ENCODE measurements around the gene BCAR3.
"Not testable (repeated sequence)": the region's sequence is repeated elsewhere in the genome, so short reads cannot be mapped to it uniquely, and the experiment has no call there.

Gene BCAR3

GRCh38 chr1:93597709-93598108 lies 83.9 kb downstream of the BCAR3 start:
- no peaks in the 10 kb centered on the region for H3K27me3 ChIP-seq (ENCODE audit: control insufficient read depth in 5 of 5, insufficient read depth in 4 of 5, low read length in 5 of 5)
- peak overlapping the region; percentile 74 for H3K27ac ChIP-seq (ENCODE audit: low read depth, low read length)
- H3K4me3 ChIP-seq (ENCODE audit: low read depth in 1 of 5, low read length in 5 of 5) = peak overlapping the region in 1 of 5 donors; percentile 17
- H3K4me1 ChIP-seq (ENCODE audit: control insufficient read depth in 5 of 5, insufficient read depth in 5 of 5, low read length in 5 of 5) = peaks cover 4 to 73% (median 68%) of the 10 kb centered on the region in 5 donors
- peak overlapping the region in 1 of 5 donors; percentile 31 for H3K9ac ChIP-seq (ENCODE audit: low read length in 5 of 5)
- no peaks in the 10 kb centered on the region for H3K9me3 ChIP-seq (ENCODE audit: control insufficient read depth in 5 of 5, low read length in 5 of 5)
- no peaks in the 10 kb centered on the region for H3K36me3 ChIP-seq (ENCODE audit: control insufficient read depth in 5 of 5, insufficient read depth in 5 of 5, low read length in 5 of 5)

GRCh38 chr1:93596329-93597089 lies 85.1 kb downstream of the BCAR3 start:
- H3K27me3 ChIP-seq (ENCODE audit: control insufficient read depth in 5 of 5, insufficient read depth in 4 of 5, low read length in 5 of 5) = no peaks in the 10 kb centered on the region
- no peak overlapping the region for H3K9ac ChIP-seq (ENCODE audit: low read length in 5 of 5)
- H3K36me3 ChIP-seq (ENCODE audit: control insufficient read depth in 5 of 5, insufficient read depth in 5 of 5, low read length in 5 of 5) = peaks cover 0 to 10% (median 7%) of the 10 kb centered on the region in 5 donors
- peaks cover 8 to 85% (median 75%) of the 10 kb centered on the region in 5 donors for H3K4me1 ChIP-seq (ENCODE audit: control insufficient read depth in 5 of 5, insufficient read depth in 5 of 5, low read length in 5 of 5)
- peak overlapping the region; percentile 74 for H3K27ac ChIP-seq (ENCODE audit: low read depth, low read length)
- no peaks in the 10 kb centered on the region for H3K9me3 ChIP-seq (ENCODE audit: control insufficient read depth in 5 of 5, low read length in 5 of 5)
- no peak overlapping the region for H3K4me3 ChIP-seq (ENCODE audit: low read depth in 1 of 5, low read length in 5 of 5)

- Histone ChIP-seq H3K4me1 (ENCODE audit: control insufficient read depth in 5 of 5, insufficient read depth in 5 of 5, low read length in 5 of 5) (peaks cover 8 to 84% (median 72%) of the 10 kb centered on the region in 5 donors), H3K27ac (ENCODE audit: low read depth, low read length) (peak overlapping the region; percentile 74), H3K4me3 (ENCODE audit: low read depth in 1 of 5, low read length in 5 of 5) (no peak overlapping the region)
These were observed 85.9 kb downstream of the BCAR3 start for GRCh38 chr1:93595743-93596142.

GRCh38 chr1:93595266-93595665 lies 86.4 kb downstream of the BCAR3 start:
- Histone ChIP-seq H3K4me3 (ENCODE audit: low read depth in 1 of 5, low read length in 5 of 5) (no peak overlapping the region), H3K9me3 (ENCODE audit: control insufficient read depth in 5 of 5, low read length in 5 of 5) (no peaks in the 10 kb centered on the region), H3K36me3 (ENCODE audit: control insufficient read depth in 5 of 5, insufficient read depth in 5 of 5, low read length in 5 of 5) (peaks cover 2 to 16% (median 12%) of the 10 kb centered on the region in 5 donors), H3K9ac (ENCODE audit: low read length in 5 of 5) (peak overlapping the region in 1 of 5 donors; percentile 11), H3K27me3 (ENCODE audit: control insufficient read depth in 5 of 5, insufficient read depth in 4 of 5, low read length in 5 of 5) (no peaks in the 10 kb centered on the region), H3K27ac (ENCODE audit: low read depth, low read length) (peak overlapping the region; percentile 74), H3K4me1 (ENCODE audit: control insufficient read depth in 5 of 5, insufficient read depth in 5 of 5, low read length in 5 of 5) (peaks cover 8 to 79% (median 69%) of the 10 kb centered on the region in 5 donors)

More at GRCh38 chr1:93595743-93596142, 85.9 kb downstream of the BCAR3 start:
- Histone ChIP-seq H3K27me3 (ENCODE audit: control insufficient read depth in 5 of 5, insufficient read depth in 4 of 5, low read length in 5 of 5) (no peaks in the 10 kb centered on the region), H3K9ac (ENCODE audit: low read length in 5 of 5) (peak overlapping the region in 1 of 5 donors; percentile 4), H3K9me3 (ENCODE audit: control insufficient read depth in 5 of 5, low read length in 5 of 5) (no peaks in the 10 kb centered on the region), H3K36me3 (ENCODE audit: control insufficient read depth in 5 of 5, insufficient read depth in 5 of 5, low read length in 5 of 5) (peaks cover under 1 to 11% (median 8%) of the 10 kb centered on the region in 5 donors)

GRCh38 chr1:93594603-93594880 lies 87.1 kb downstream of the BCAR3 start:
- Histone ChIP-seq H3K9me3 (ENCODE audit: control insufficient read depth in 5 of 5, low read length in 5 of 5) (no peaks in the 10 kb centered on the region), H3K27ac (ENCODE audit: low read depth, low read length) (peak overlapping the region; percentile 74)

GRCh38 chr1:93593854-93594602 lies 87.6 kb downstream of the BCAR3 start:
- Histone ChIP-seq H3K4me3 (ENCODE audit: low read depth in 1 of 5, low read length in 5 of 5) (no peak overlapping the region), H3K36me3 (ENCODE audit: control insufficient read depth in 5 of 5, insufficient read depth in 5 of 5, low read length in 5 of 5) (peaks cover 6 to 28% (median 23%) of the 10 kb centered on the region in 5 donors), H3K9me3 (ENCODE audit: control insufficient read depth in 5 of 5, low read length in 5 of 5) (no peaks in the 10 kb centered on the region), H3K27me3 (ENCODE audit: control insufficient read depth in 5 of 5, insufficient read depth in 4 of 5, low read length in 5 of 5) (no peaks in the 10 kb centered on the region), H3K9ac (ENCODE audit: low read length in 5 of 5) (no peak overlapping the region), H3K27ac (ENCODE audit: low read depth, low read length) (peak overlapping the region; percentile 74), H3K4me1 (ENCODE audit: control insufficient read depth in 5 of 5, insufficient read depth in 5 of 5, low read length in 5 of 5) (peaks cover 8 to 72% (median 61%) of the 10 kb centered on the region in 5 donors)

More at GRCh38 chr1:93594603-93594880, 87.1 kb downstream of the BCAR3 start:
- Histone ChIP-seq H3K27me3 (ENCODE audit: control insufficient read depth in 5 of 5, insufficient read depth in 4 of 5, low read length in 5 of 5) (no peaks in the 10 kb centered on the region), H3K4me3 (ENCODE audit: low read depth in 1 of 5, low read length in 5 of 5) (no peak overlapping the region), H3K36me3 (ENCODE audit: control insufficient read depth in 5 of 5, insufficient read depth in 5 of 5, low read length in 5 of 5) (peaks cover 6 to 23% (median 18%) of the 10 kb centered on the region in 5 donors), H3K9ac (ENCODE audit: low read length in 5 of 5) (no peak overlapping the region), H3K4me1 (ENCODE audit: control insufficient read depth in 5 of 5, insufficient read depth in 5 of 5, low read length in 5 of 5) (peaks cover 8 to 77% (median 66%) of the 10 kb centered on the region in 5 donors)

GRCh38 chr1:93592551-93592949 lies 89.1 kb downstream of the BCAR3 start:
- no peaks in the 10 kb centered on the region for H3K27me3 ChIP-seq (ENCODE audit: control insufficient read depth in 5 of 5, insufficient read depth in 4 of 5, low read length in 5 of 5)

GRCh38 chr1:93591676-93592550 lies 89.7 kb downstream of the BCAR3 start:
- peaks cover 8 to 63% (median 48%) of the 10 kb centered on the region in 5 donors for H3K4me1 ChIP-seq (ENCODE audit: control insufficient read depth in 5 of 5, insufficient read depth in 5 of 5, low read length in 5 of 5)
- H3K4me3 ChIP-seq (ENCODE audit: low read depth in 1 of 5, low read length in 5 of 5) = no peak overlapping the region
- peaks cover 6 to 48% (median 41%) of the 10 kb centered on the region in 5 donors for H3K36me3 ChIP-seq (ENCODE audit: control insufficient read depth in 5 of 5, insufficient read depth in 5 of 5, low read length in 5 of 5)
- H3K27ac ChIP-seq (ENCODE audit: low read depth, low read length) = peak overlapping the region; percentile 74
- H3K27me3 ChIP-seq (ENCODE audit: control insufficient read depth in 5 of 5, insufficient read depth in 4 of 5, low read length in 5 of 5) = no peaks in the 10 kb centered on the region
- peak overlapping the region in 1 of 5 donors; percentile 8 for H3K9ac ChIP-seq (ENCODE audit: low read length in 5 of 5)
- H3K9me3 ChIP-seq (ENCODE audit: control insufficient read depth in 5 of 5, low read length in 5 of 5) = no peaks in the 10 kb centered on the region

More at GRCh38 chr1:93592551-93592949, 89.1 kb downstream of the BCAR3 start:
- no peak overlapping the region for H3K4me3 ChIP-seq (ENCODE audit: low read depth in 1 of 5, low read length in 5 of 5)
- no peaks in the 10 kb centered on the region for H3K9me3 ChIP-seq (ENCODE audit: control insufficient read depth in 5 of 5, low read length in 5 of 5)
- H3K27ac ChIP-seq (ENCODE audit: low read depth, low read length) = peak overlapping the region; percentile 74
- peak overlapping the region in 1 of 5 donors; percentile 39 for H3K9ac ChIP-seq (ENCODE audit: low read length in 5 of 5)
- H3K36me3 ChIP-seq (ENCODE audit: control insufficient read depth in 5 of 5, insufficient read depth in 5 of 5, low read length in 5 of 5) = peaks cover 6 to 43% (median 37%) of the 10 kb centered on the region in 5 donors
- peaks cover 8 to 65% (median 49%) of the 10 kb centered on the region in 5 donors for H3K4me1 ChIP-seq (ENCODE audit: control insufficient read depth in 5 of 5, insufficient read depth in 5 of 5, low read length in 5 of 5)

- not testable (repeated sequence) for H3K27me3 ChIP-seq (ENCODE audit: control insufficient read depth in 5 of 5, insufficient read depth in 4 of 5, low read length in 5 of 5); H3K4me3 ChIP-seq (ENCODE audit: low read depth in 1 of 5, low read length in 5 of 5); H3K9me3 ChIP-seq (ENCODE audit: control insufficient read depth in 5 of 5, low read length in 5 of 5)
- H3K9ac ChIP-seq (ENCODE audit: low read length in 5 of 5) = peak overlapping the region in 1 of 5 donors; percentile 8
- H3K27ac ChIP-seq (ENCODE audit: low read depth, low read length) = peak overlapping the region; percentile 74
- peaks cover 9 to 49% (median 41%) of the 10 kb centered on the region in 5 donors for H3K36me3 ChIP-seq (ENCODE audit: control insufficient read depth in 5 of 5, insufficient read depth in 5 of 5, low read length in 5 of 5)
- H3K4me1 ChIP-seq (ENCODE audit: control insufficient read depth in 5 of 5, insufficient read depth in 5 of 5, low read length in 5 of 5) = peaks cover 8 to 61% (median 46%) of the 10 kb centered on the region in 5 donors
These were observed 90.4 kb downstream of the BCAR3 start for GRCh38 chr1:93591291-93591675.

All from subcutaneous abdominal adipose tissue (tissue), 5 donors.